NCI-H2227 (cell line): Measurements from ENCODE around the gene CDH4.
A peak's percentile ranks its signal among the peaks of the same experiment; 100 is the strongest.

Source experiments
- DNase-seq: peaks from one replicate; lab custom pipeline; 2025; ENCODE audit not compliant: unreplicated experiment; lab: John Stamatoyannopoulos, UW

Gene CDH4

GRCh38 chr20:61737812-61738443 is 485.9 kb downstream of the CDH4 start:
- no peak for DNase-seq

- no peak for DNase-seq
These were observed 486.6 kb downstream of the CDH4 start for GRCh38 chr20:61738601-61739069.

- DNase-seq, result no peak
These were observed 487.2 kb downstream of the CDH4 start for GRCh38 chr20:61739086-61739831.

GRCh38 chr20:61739832-61740118 is 487.7 kb downstream of the CDH4 start:
- DNase-seq, result no peak

GRCh38 chr20:61742097-61742825 is 490.2 kb downstream of the CDH4 start:
- DNase-seq, result peak; percentile 40

GRCh38 chr20:61743606-61744005 is 491.5 kb downstream of the CDH4 start:
- DNase-seq, result no peak

- no peak for DNase-seq
These were observed 492.8 kb downstream of the CDH4 start for GRCh38 chr20:61744691-61745396.

GRCh38 chr20:61745397-61746146 is 493.5 kb downstream of the CDH4 start:
- no peak for DNase-seq

GRCh38 chr20:61746147-61746646 is 494.1 kb downstream of the CDH4 start:
- DNase-seq, result no peak

- DNase-seq, result no peak
These were observed 494.7 kb downstream of the CDH4 start for GRCh38 chr20:61746781-61747180.

- DNase-seq, result no peak
These were observed 496.3 kb downstream of the CDH4 start for GRCh38 chr20:61748376-61748775.

- DNase-seq, result no peak
These were observed 497.5 kb downstream of the CDH4 start for GRCh38 chr20:61749406-61750075.

- no peak for DNase-seq
These were observed 498.0 kb downstream of the CDH4 start for GRCh38 chr20:61750093-61750492.

GRCh38 chr20:61752576-61752975 is 500.5 kb downstream of the CDH4 start:
- no peak for DNase-seq

- no peak for DNase-seq
These were observed 501.4 kb downstream of the CDH4 start for GRCh38 chr20:61753316-61753942.

- DNase-seq, result no peak
These were observed 502.2 kb downstream of the CDH4 start for GRCh38 chr20:61753987-61754956.

- no peak for DNase-seq
These were observed 503.1 kb downstream of the CDH4 start for GRCh38 chr20:61754976-61755778.
